GM23338 (cell line): ENCODE data around the gene ARHGDIA. TPM values are rescaled to one million over a fixed set of nuclear protein-coding genes. Genes with fewer than 3 reads are reported as not detected.

Experiments used
- ATAC-seq: fragments of 200-7000 bp; cut with Tn5 transposase; 3 replicates; pipeline ENCODE4 v1.9.1; 2020
- DNase-seq: peaks from one replicate; pipeline ENCODE4 v3.0.0-alpha.2; 2015; ENCODE audit warnings: low spot score
- H2AFZ ChIP-seq: fragments of 200-600 bp; sonication (generic); 2 replicates; pipeline ENCODE4 v1.8.0; 2016; ENCODE audit warnings: antibody characterized with exemption, mild to moderate bottlenecking, moderate library complexity
- H3F3A ChIP-seq: fragments of 200-600 bp; sonication (generic); replicated peaks from 2 replicates; pipeline ENCODE4 v1.8.0; 2017; ENCODE audit warnings: antibody characterized with exemption, mixed run types, low read depth
- H3K27ac ChIP-seq: fragments of 200-600 bp; sonication (generic); 2 replicates; pipeline ENCODE4 v1.6.1; 2016; ENCODE audit warnings: low read depth
- H3K27me3 ChIP-seq: fragments of 200-600 bp; sonication (generic); 2 replicates; pipeline ENCODE4 v1.8.0; 2016; ENCODE audit warnings: mild to moderate bottlenecking, mixed run types, moderate library complexity; ENCODE audit not compliant: insufficient read depth
- H3K36me3 ChIP-seq: fragments of 200-600 bp; sonication (generic); 2 replicates; pipeline ENCODE4 v1.8.0; 2016; ENCODE audit warnings: mild to moderate bottlenecking; ENCODE audit not compliant: insufficient read depth
- H3K4me1 ChIP-seq: fragments of 200-600 bp; sonication (generic); 2 replicates; pipeline ENCODE4 v1.8.0; 2016; ENCODE audit warnings: mild to moderate bottlenecking, moderate library complexity; ENCODE audit not compliant: insufficient read depth
- H3K4me2 ChIP-seq: fragments of 200-600 bp; sonication (generic); 2 replicates; pipeline ENCODE4 v1.7.1; 2017; ENCODE audit warnings: mixed run types
- H3K4me3 ChIP-seq: fragments of 200-600 bp; sonication (generic); 2 replicates; pipeline ENCODE4 v1.6.1; 2016; ENCODE audit warnings: mixed run types
- H3K79me2 ChIP-seq: fragments of 200-600 bp; sonication (generic); replicated peaks from 2 replicates; pipeline ENCODE4 v1.8.0; 2017; ENCODE audit warnings: mild to moderate bottlenecking; ENCODE audit not compliant: insufficient read depth
- H3K9me2 ChIP-seq: fragments of 200-600 bp; sonication (generic); 2 replicates; pipeline ENCODE4 v1.8.0; 2017; ENCODE audit not compliant: insufficient read depth
- H4K20me1 ChIP-seq: fragments of 200-600 bp; sonication (generic); replicated peaks from 2 replicates; pipeline ENCODE4 v1.8.0; 2017; ENCODE audit warnings: mild to moderate bottlenecking; ENCODE audit not compliant: insufficient read depth
- H3K27ac Mint-ChIP-seq: 2 replicates; pipeline ENCODE4 v1.8.0; 2020; ENCODE audit warnings: inconsistent platforms, mild to moderate bottlenecking, moderate library complexity, mixed read lengths
- H3K27me3 Mint-ChIP-seq: 3 replicates; pipeline ENCODE4 v1.8.0; 2022; ENCODE audit warnings: low read depth, mild to moderate bottlenecking, moderate library complexity, mixed read lengths, inconsistent platforms; ENCODE audit not compliant: insufficient read depth, poor library complexity
- H3K36me3 Mint-ChIP-seq: 3 replicates; pipeline ENCODE4 v1.8.0; 2021; ENCODE audit warnings: low read depth, mild to moderate bottlenecking, inconsistent platforms, moderate library complexity, mixed read lengths
- H3K4me1 Mint-ChIP-seq: 3 replicates; pipeline ENCODE4 v1.8.0; 2020; ENCODE audit warnings: mild to moderate bottlenecking, inconsistent platforms, mixed read lengths
- H3K4me3 Mint-ChIP-seq: 3 replicates; pipeline ENCODE4 v1.8.0; 2021; ENCODE audit warnings: moderate library complexity, mild to moderate bottlenecking, inconsistent platforms, mixed read lengths
- H3K9me3 Mint-ChIP-seq: 3 replicates; pipeline ENCODE4 v1.8.0; 2020; ENCODE audit warnings: moderate library complexity, mild to moderate bottlenecking, inconsistent platforms, mixed read lengths
- CREB1 ChIP-seq: fragments of 250-450 bp; sonication (Bioruptor Pico); IDR thresholded peaks from 2 replicates; pipeline ENCODE4 v1.5.0; 2020; ENCODE audit warnings: low read depth, mild to moderate bottlenecking, moderate library complexity
- ETS1 ChIP-seq: IDR thresholded peaks from 2 replicates; pipeline ENCODE4 v1.6.1; 2016; ENCODE audit warnings: antibody characterized with exemption
- EZH2 ChIP-seq: fragments of 200-600 bp; sonication (generic); IDR thresholded peaks from one replicate; pipeline ENCODE4 v1.8.0; 2017; ENCODE audit warnings: antibody characterized with exemption, mild to moderate bottlenecking, low read depth; ENCODE audit not compliant: unreplicated experiment
- EZH2phosphoT487 ChIP-seq: fragments of 200-600 bp; sonication (generic); IDR thresholded peaks from one replicate; pipeline ENCODE4 v1.8.1; 2018; ENCODE audit warnings: antibody characterized with exemption; ENCODE audit not compliant: unreplicated experiment
- JUNB ChIP-seq: IDR thresholded peaks from one replicate; pipeline ENCODE4 v1.6.1; 2016; ENCODE audit warnings: antibody characterized with exemption; ENCODE audit not compliant: unreplicated experiment
- NANOG ChIP-seq: IDR thresholded peaks from 2 replicates; pipeline ENCODE4 v1.6.1; 2016; ENCODE audit warnings: antibody characterized with exemption, borderline replicate concordance
- POLR2AphosphoS5 ChIP-seq: IDR thresholded peaks from 2 replicates; pipeline ENCODE4 v1.6.1; 2016; ENCODE audit warnings: antibody characterized with exemption, low read depth
- REST ChIP-seq: IDR thresholded peaks from one replicate; pipeline ENCODE4 v1.6.1; 2018; ENCODE audit warnings: antibody characterized with exemption; ENCODE audit not compliant: unreplicated experiment
- STAT1 ChIP-seq: IDR thresholded peaks from one replicate; pipeline ENCODE4 v1.6.1; 2016; ENCODE audit warnings: antibody characterized with exemption; ENCODE audit not compliant: unreplicated experiment
- ZNF114 ChIP-seq: fragments of 250-450 bp; sonication (Bioruptor Pico); IDR thresholded peaks from 2 replicates; pipeline ENCODE4 v1.5.0; 2020; ENCODE audit warnings: mild to moderate bottlenecking, moderate library complexity
- ZNF331 ChIP-seq: fragments of 250-450 bp; sonication (Bioruptor Pico); IDR thresholded peaks from 2 replicates; pipeline ENCODE4 v1.5.0; 2020; ENCODE audit warnings: low read depth, mild to moderate bottlenecking, moderate library complexity
- polyA plus RNA-seq: library from polyadenylated mRNA; unstranded; fragments of >200 nt; fragmentation: Nextera tagmentation; extraction: Ambion mirVana; gene quantifications from 2 replicates; pipeline ENCODE4 v1.2.1, GENCODE V29; 2016
- total RNA-seq: library from RNA; depleted of rRNA; stranded (reverse); fragments of >200 nt; shearing (Covaris generic); gene quantifications from 2 replicates; pipeline ENCODE4 v1.2.3, GENCODE V29; 2014
- TF ChIP-seq, protein P1 (sequence below), 2 experiments: fragments of 200-600 bp in 1 of 2; sonication (generic) in 1 of 2; conservative IDR thresholded peaks; 2 replicates each; pipeline versions ENCODE4 v1.5.1 to v1.6.1; 2016 to 2017; ENCODE audit warnings: antibody characterized with exemption in 2 of 2, low read depth in 2 of 2, mild to moderate bottlenecking in 2 of 2, moderate library complexity in 1 of 2
- TF ChIP-seq, protein P2 (sequence below): fragments of 250-450 bp; sonication (Bioruptor Pico); IDR thresholded peaks from 2 replicates; pipeline ENCODE4 v1.5.0; 2020; ENCODE audit warnings: mild to moderate bottlenecking, moderate library complexity

Gene ARHGDIA
- total and polyA plus RNA-seq, 2 experiments from 2014 or later: 125 to 140 TPM

GRCh38 chr17:81903896-81904599 lies 32.9 kb upstream of the ARHGDIA start:
- H2AFZ ChIP-seq: no peak overlapping the region
- no peak overlapping the region for H3K27ac ChIP-seq
- ATAC-seq (no peak), DNase-seq (no peak)
- H3K27me3 Mint-ChIP-seq: peaks cover 19% of the 10 kb centered on the region
- TF ChIP-seq CREB1 (CRISPR knock-in tag) (no peak), EZH2phosphoT487 (no peak), ETS1 (no peak), ZNF114 (CRISPR knock-in tag) (no peak), EZH2 (no peak), POLR2AphosphoS5 (no peak), ZNF331 (CRISPR knock-in tag) (no peak), NANOG (no peak), REST (no peak), STAT1 (no peak), JUNB (no peak)
- TF ChIP-seq, protein P1, sequence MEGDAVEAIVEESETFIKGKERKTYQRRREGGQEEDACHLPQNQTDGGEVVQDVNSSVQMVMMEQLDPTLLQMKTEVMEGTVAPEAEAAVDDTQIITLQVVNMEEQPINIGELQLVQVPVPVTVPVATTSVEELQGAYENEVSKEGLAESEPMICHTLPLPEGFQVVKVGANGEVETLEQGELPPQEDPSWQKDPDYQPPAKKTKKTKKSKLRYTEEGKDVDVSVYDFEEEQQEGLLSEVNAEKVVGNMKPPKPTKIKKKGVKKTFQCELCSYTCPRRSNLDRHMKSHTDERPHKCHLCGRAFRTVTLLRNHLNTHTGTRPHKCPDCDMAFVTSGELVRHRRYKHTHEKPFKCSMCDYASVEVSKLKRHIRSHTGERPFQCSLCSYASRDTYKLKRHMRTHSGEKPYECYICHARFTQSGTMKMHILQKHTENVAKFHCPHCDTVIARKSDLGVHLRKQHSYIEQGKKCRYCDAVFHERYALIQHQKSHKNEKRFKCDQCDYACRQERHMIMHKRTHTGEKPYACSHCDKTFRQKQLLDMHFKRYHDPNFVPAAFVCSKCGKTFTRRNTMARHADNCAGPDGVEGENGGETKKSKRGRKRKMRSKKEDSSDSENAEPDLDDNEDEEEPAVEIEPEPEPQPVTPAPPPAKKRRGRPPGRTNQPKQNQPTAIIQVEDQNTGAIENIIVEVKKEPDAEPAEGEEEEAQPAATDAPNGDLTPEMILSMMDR (conservative IDR thresholded peaks at IDR 0.05; ENCODE audit: low read depth in 2 of 2): no peak
- TF ChIP-seq, protein P2, sequence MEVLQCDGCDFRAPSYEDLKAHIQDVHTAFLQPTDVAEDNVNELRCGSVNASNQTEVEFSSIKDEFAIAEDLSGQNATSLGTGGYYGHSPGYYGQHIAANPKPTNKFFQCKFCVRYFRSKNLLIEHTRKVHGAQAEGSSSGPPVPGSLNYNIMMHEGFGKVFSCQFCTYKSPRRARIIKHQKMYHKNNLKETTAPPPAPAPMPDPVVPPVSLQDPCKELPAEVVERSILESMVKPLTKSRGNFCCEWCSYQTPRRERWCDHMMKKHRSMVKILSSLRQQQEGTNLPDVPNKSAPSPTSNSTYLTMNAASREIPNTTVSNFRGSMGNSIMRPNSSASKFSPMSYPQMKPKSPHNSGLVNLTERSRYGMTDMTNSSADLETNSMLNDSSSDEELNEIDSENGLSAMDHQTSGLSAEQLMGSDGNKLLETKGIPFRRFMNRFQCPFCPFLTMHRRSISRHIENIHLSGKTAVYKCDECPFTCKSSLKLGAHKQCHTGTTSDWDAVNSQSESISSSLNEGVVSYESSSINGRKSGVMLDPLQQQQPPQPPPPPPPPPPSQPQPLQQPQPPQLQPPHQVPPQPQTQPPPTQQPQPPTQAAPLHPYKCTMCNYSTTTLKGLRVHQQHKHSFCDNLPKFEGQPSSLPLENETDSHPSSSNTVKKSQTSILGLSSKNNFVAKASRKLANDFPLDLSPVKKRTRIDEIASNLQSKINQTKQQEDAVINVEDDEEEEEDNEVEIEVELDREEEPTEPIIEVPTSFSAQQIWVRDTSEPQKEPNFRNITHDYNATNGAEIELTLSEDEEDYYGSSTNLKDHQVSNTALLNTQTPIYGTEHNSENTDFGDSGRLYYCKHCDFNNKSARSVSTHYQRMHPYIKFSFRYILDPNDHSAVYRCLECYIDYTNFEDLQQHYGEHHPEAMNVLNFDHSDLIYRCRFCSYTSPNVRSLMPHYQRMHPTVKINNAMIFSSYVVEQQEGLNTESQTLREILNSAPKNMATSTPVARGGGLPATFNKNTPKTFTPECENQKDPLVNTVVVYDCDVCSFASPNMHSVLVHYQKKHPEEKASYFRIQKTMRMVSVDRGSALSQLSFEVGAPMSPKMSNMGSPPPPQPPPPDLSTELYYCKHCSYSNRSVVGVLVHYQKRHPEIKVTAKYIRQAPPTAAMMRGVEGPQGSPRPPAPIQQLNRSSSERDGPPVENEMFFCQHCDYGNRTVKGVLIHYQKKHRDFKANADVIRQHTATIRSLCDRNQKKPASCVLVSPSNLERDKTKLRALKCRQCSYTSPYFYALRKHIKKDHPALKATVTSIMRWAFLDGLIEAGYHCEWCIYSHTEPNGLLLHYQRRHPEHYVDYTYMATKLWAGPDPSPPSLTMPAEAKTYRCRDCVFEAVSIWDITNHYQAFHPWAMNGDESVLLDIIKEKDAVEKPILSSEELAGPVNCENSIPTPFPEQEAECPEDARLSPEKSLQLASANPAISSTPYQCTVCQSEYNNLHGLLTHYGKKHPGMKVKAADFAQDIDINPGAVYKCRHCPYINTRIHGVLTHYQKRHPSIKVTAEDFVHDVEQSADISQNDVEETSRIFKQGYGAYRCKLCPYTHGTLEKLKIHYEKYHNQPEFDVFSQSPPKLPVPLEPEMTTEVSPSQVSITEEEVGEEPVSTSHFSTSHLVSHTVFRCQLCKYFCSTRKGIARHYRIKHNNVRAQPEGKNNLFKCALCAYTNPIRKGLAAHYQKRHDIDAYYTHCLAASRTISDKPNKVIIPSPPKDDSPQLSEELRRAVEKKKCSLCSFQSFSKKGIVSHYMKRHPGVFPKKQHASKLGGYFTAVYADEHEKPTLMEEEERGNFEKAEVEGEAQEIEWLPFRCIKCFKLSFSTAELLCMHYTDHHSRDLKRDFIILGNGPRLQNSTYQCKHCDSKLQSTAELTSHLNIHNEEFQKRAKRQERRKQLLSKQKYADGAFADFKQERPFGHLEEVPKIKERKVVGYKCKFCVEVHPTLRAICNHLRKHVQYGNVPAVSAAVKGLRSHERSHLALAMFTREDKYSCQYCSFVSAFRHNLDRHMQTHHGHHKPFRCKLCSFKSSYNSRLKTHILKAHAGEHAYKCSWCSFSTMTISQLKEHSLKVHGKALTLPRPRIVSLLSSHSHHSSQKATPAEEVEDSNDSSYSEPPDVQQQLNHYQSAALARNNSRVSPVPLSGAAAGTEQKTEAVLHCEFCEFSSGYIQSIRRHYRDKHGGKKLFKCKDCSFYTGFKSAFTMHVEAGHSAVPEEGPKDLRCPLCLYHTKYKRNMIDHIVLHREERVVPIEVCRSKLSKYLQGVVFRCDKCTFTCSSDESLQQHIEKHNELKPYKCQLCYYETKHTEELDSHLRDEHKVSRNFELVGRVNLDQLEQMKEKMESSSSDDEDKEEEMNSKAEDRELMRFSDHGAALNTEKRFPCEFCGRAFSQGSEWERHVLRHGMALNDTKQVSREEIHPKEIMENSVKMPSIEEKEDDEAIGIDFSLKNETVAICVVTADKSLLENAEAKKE (CRISPR knock-in tag): no peak
- no peak overlapping the region for H3K4me3 Mint-ChIP-seq
- H3K9me2 ChIP-seq: no peaks in the 10 kb centered on the region
- H3K36me3 ChIP-seq: peaks cover 6% of the 10 kb centered on the region; the same call in 1 of the 2 replicates
- H4K20me1 ChIP-seq: no peaks in the 10 kb centered on the region
- no peak overlapping the region for H3K4me2 ChIP-seq
- peaks cover 15% of the 10 kb centered on the region for H3F3A ChIP-seq
- no peaks in the 10 kb centered on the region; the same call in 1 of the 2 replicates for H3K4me1 ChIP-seq
- H3K4me1 Mint-ChIP-seq: peaks cover 3% of the 10 kb centered on the region; the same call in 2 of the 3 replicates
- H3K79me2 ChIP-seq: no peaks in the 10 kb centered on the region
- peaks cover 9% of the 10 kb centered on the region for H3K36me3 Mint-ChIP-seq
- H3K9me3 Mint-ChIP-seq: no peaks in the 10 kb centered on the region
- no peak overlapping the region for H3K4me3 ChIP-seq
- no peak overlapping the region for H3K27ac Mint-ChIP-seq
- H3K27me3 ChIP-seq: peaks cover 18% of the 10 kb centered on the region
